H9 (cell line): ENCODE results near the gene CDH7. TPM values are rescaled to one million over a fixed set of nuclear protein-coding genes. Genes with fewer than 3 reads are reported as not detected.

Experiments
- DNase-seq: peaks from one replicate; pipeline ENCODE4 v3.0.0-alpha.2; 2017
- H2AFZ ChIP-seq: one replicate; pipeline ENCODE4 v1.6.1; 2013; ENCODE audit warnings: mild to moderate bottlenecking, low read length, control low read depth, moderate library complexity
- H2AK5ac ChIP-seq: 2 replicates; pipeline ENCODE4 v1.6.1; 2013; ENCODE audit warnings: low read length, control low read depth, mixed read lengths; ENCODE audit not compliant: insufficient read length
- H2BK120ac ChIP-seq: one replicate; pipeline ENCODE4 v1.6.1; 2013; ENCODE audit warnings: low read depth, mild to moderate bottlenecking, low read length, control low read depth, inconsistent platforms; ENCODE audit not compliant: poor library complexity, severe bottlenecking
- H2BK12ac ChIP-seq: 2 replicates; pipeline ENCODE4 v1.6.1; 2013; ENCODE audit warnings: low read length, control low read depth, mixed read lengths, low read depth; ENCODE audit not compliant: insufficient read length
- H2BK15ac ChIP-seq: 2 replicates; pipeline ENCODE4 v1.6.1; 2013; ENCODE audit warnings: low read depth, low read length, control low read depth
- H2BK20ac ChIP-seq: one replicate; pipeline ENCODE4 v1.6.1; 2013; ENCODE audit warnings: low read depth, mild to moderate bottlenecking, low read length, control low read depth, inconsistent platforms; ENCODE audit not compliant: poor library complexity, severe bottlenecking
- H2BK5ac ChIP-seq: 2 replicates; pipeline ENCODE4 v1.6.1; 2013; ENCODE audit warnings: low read length, control low read depth, mixed read lengths; ENCODE audit not compliant: insufficient read length
- H3K14ac ChIP-seq: 2 replicates; pipeline ENCODE4 v1.6.1; 2013; ENCODE audit warnings: low read length, control low read depth; ENCODE audit not compliant: insufficient read depth
- H3K18ac ChIP-seq: 2 replicates; pipeline ENCODE4 v1.6.1; 2013; ENCODE audit warnings: low read depth, mild to moderate bottlenecking, mixed read lengths, low read length, control low read depth; ENCODE audit not compliant: insufficient read length
- H3K23ac ChIP-seq: 2 replicates; pipeline ENCODE4 v1.6.1; 2013; ENCODE audit warnings: low read length, control low read depth, mixed read lengths, low read depth; ENCODE audit not compliant: insufficient read length
- H3K23me2 ChIP-seq: 2 replicates; pipeline ENCODE4 v1.6.1; 2013; ENCODE audit warnings: low read depth, mild to moderate bottlenecking, mixed read lengths, low read length, control low read depth; ENCODE audit not compliant: insufficient read length, poor library complexity, severe bottlenecking
- H3K27ac ChIP-seq: 2 replicates; pipeline ENCODE4 v1.5.1; 2013; ENCODE audit warnings: low read length, control low read depth, mixed read lengths, low read depth; ENCODE audit not compliant: insufficient read length
- H3K27me3 ChIP-seq: 2 replicates; pipeline ENCODE4 v1.6.1; 2013; ENCODE audit warnings: low read length, control low read depth, inconsistent platforms; ENCODE audit not compliant: insufficient read depth
- H3K4ac ChIP-seq: 2 replicates; pipeline ENCODE4 v1.6.1; 2013; ENCODE audit warnings: low read depth, mild to moderate bottlenecking, control low read depth, inconsistent platforms, low read length, moderate library complexity
- H3K4me1 ChIP-seq: 2 replicates; pipeline ENCODE4 v1.6.1; 2013; ENCODE audit warnings: low read length, control low read depth, inconsistent platforms; ENCODE audit not compliant: insufficient read depth
- H3K4me2 ChIP-seq: 2 replicates; pipeline ENCODE4 v1.6.1; 2013; ENCODE audit warnings: low read length, control low read depth, mixed read lengths; ENCODE audit not compliant: insufficient read length, insufficient read depth
- H3K56ac ChIP-seq: 2 replicates; pipeline ENCODE4 v1.6.1; 2013; ENCODE audit warnings: low read depth, mild to moderate bottlenecking, mixed read lengths, low read length, control low read depth; ENCODE audit not compliant: insufficient read length
- H3K79me1 ChIP-seq: 2 replicates; pipeline ENCODE4 v1.6.1; 2013; ENCODE audit warnings: low read depth, mild to moderate bottlenecking, moderate library complexity, low read length, control low read depth, inconsistent platforms; ENCODE audit not compliant: insufficient read depth, poor library complexity, severe bottlenecking
- H3K79me2 ChIP-seq: 2 replicates; pipeline ENCODE4 v1.6.1; 2013; ENCODE audit warnings: low read length, control low read depth, inconsistent platforms; ENCODE audit not compliant: insufficient read depth
- H3K9ac ChIP-seq: 2 replicates; pipeline ENCODE4 v1.6.1; 2013; ENCODE audit warnings: low read length, control low read depth, mixed read lengths; ENCODE audit not compliant: insufficient read length; ENCODE audit errors: extremely low read depth
- H3K9me3 ChIP-seq: one replicate; pipeline ENCODE4 v1.6.1; 2013; ENCODE audit warnings: low read depth, low read length, inconsistent platforms; ENCODE audit not compliant: control insufficient read depth
- H3T11ph ChIP-seq: one replicate; pipeline ENCODE4 v1.6.1; 2013; ENCODE audit warnings: mild to moderate bottlenecking, low read length, control low read depth, inconsistent platforms
- H4K20me1 ChIP-seq: one replicate; pipeline ENCODE4 v1.6.1; 2013; ENCODE audit not compliant: control insufficient read depth, insufficient read length, insufficient read depth
- H4K5ac ChIP-seq: 2 replicates; pipeline ENCODE4 v1.6.1; 2013; ENCODE audit warnings: low read depth, mild to moderate bottlenecking, mixed read lengths, low read length, control low read depth; ENCODE audit not compliant: insufficient read length
- H4K8ac ChIP-seq: replicated peaks from 2 replicates; pipeline ENCODE4 v1.6.1; 2013; ENCODE audit warnings: low read length, control low read depth, mixed read lengths, low read depth; ENCODE audit not compliant: insufficient read length
- H4K91ac ChIP-seq: 2 replicates; pipeline ENCODE4 v1.6.1; 2013; ENCODE audit warnings: low read depth, mild to moderate bottlenecking, moderate library complexity, mixed read lengths, low read length, control low read depth; ENCODE audit not compliant: insufficient read length
- H3K27ac Mint-ChIP-seq, 3 experiments: 2 replicates in 2 of 3; 3 replicates in 1 of 3; pipeline ENCODE4 v1.8.0; 2020 to 2021; ENCODE audit warnings: mixed read lengths in 3 of 3, mild to moderate bottlenecking in 1 of 3, moderate library complexity in 1 of 3
- H3K27me3 Mint-ChIP-seq: 2 replicates; pipeline ENCODE4 v1.8.0; 2021; ENCODE audit warnings: low read depth, mild to moderate bottlenecking, moderate library complexity, mixed read lengths
- H3K36me3 Mint-ChIP-seq, 3 experiments: 2 replicates in 2 of 3; 3 replicates in 1 of 3; pipeline ENCODE4 v1.8.0; 2020 to 2021; ENCODE audit warnings: low read depth in 3 of 3, mixed read lengths in 3 of 3; ENCODE audit not compliant: insufficient read depth in 1 of 3
- H3K4me1 Mint-ChIP-seq, 2 experiments: 2 replicates each; pipeline ENCODE4 v1.8.0; 2020; ENCODE audit warnings: mixed read lengths in 2 of 2
- H3K4me3 Mint-ChIP-seq, 2 experiments: 2 replicates in 1 of 2; 3 replicates in 1 of 2; pipeline ENCODE4 v1.8.0; 2020 to 2021; ENCODE audit warnings: mild to moderate bottlenecking in 2 of 2, mixed read lengths in 2 of 2, moderate library complexity in 1 of 2
- H3K9me3 Mint-ChIP-seq, 2 experiments: 2 replicates in 1 of 2; 3 replicates in 1 of 2; pipeline ENCODE4 v1.8.0; 2020; ENCODE audit warnings: mild to moderate bottlenecking in 2 of 2, mixed read lengths in 2 of 2, moderate library complexity in 1 of 2
- CTCF ChIP-seq: fragments of 200-600 bp; sonication (generic); conservative IDR thresholded peaks from 3 replicates; pipeline ENCODE4 v1.8.0; 2021; ENCODE audit warnings: antibody characterized with exemption, mild to moderate bottlenecking
- WGBS: extraction: QIAGEN DNeasy Blood & Tissue Kit; methylation state at CpG from one replicate; pipeline ENCODE4 v1.1.7; 2013; ENCODE audit warnings: missing lambda C conversion rate, low lambda C conversion rate, mixed read lengths; ENCODE audit not compliant: insufficient read length; ENCODE audit errors: extremely low coverage; 5-methylcytosine and 5-hydroxymethylcytosine counted together
- total RNA-seq: library from RNA; stranded (reverse); gene quantifications from 2 replicates; pipeline ENCODE4 v1.2.1, GENCODE V29; 2021

The CDH7 gene
- total RNA-seq, 1 experiment from 2014 or later, result 0.13 TPM

GRCh38 chr18:65753520-65753919, 2.7 kb downstream of the CDH7 start:
- Histone ChIP-seq H3K23me2 (peaks cover 4% of the 10 kb centered on the region), H2BK120ac (no peak overlapping the region), H3K9ac (no peak overlapping the region), H2BK12ac (no peak overlapping the region), H3K4ac (no peak overlapping the region), H3K14ac (no peak overlapping the region), H4K91ac (no peak overlapping the region), H3K27ac (no peak overlapping the region), H3K4me1 (no peaks in the 10 kb centered on the region), H2AFZ (no peak overlapping the region), H3K23ac (no peak overlapping the region), H3T11ph (no peak overlapping the region), H4K5ac (no peak overlapping the region), H3K79me1 (no peaks in the 10 kb centered on the region), H3K9me3 (no peaks in the 10 kb centered on the region), H2AK5ac (no peak overlapping the region), H4K20me1 (no peaks in the 10 kb centered on the region), H2BK20ac (no peak overlapping the region), H3K79me2 (no peaks in the 10 kb centered on the region), H3K27me3 (peaks cover 12% of the 10 kb centered on the region; the same call in 1 of the 2 replicates), H4K8ac (no peak overlapping the region), H3K56ac (no peak overlapping the region), H2BK5ac (no peak overlapping the region), H3K18ac (no peak overlapping the region), H2BK15ac (no peak overlapping the region), H3K4me2 (no peak overlapping the region)
- Mint-ChIP-seq H3K27me3 (peaks cover 54% of the 10 kb centered on the region), H3K4me1 (peaks cover 16 to 24% of the 10 kb centered on the region in 2 experiments), H3K9me3 (no peaks in the 10 kb centered on the region; a peak in 1 of 5 replicates), H3K36me3 (no peaks in the 10 kb centered on the region), H3K4me3 (no peak overlapping the region), H3K27ac (no peak overlapping the region)
- whole genome bisulfite sequencing, result no CpG with 5 or more reads among the region's 2 CpGs
- peak; percentile 81 for TF ChIP-seq CTCF
- DNase-seq, result peak; percentile 65
